Left ventricle myocardium inferior (tissue), 1 donor: Measurements from ENCODE around the gene MAP6. TPM values are rescaled to one million over a fixed set of nuclear protein-coding genes. Genes with fewer than 3 reads are reported as not detected.

Source experiments
- DNase-seq: peaks from one replicate; pipeline ENCODE4 v3.0.0-alpha.2; 2020
- H3K27ac ChIP-seq: fragments of 200-600 bp; replicated peaks from 2 replicates; pipeline ENCODE4 v1.8.0; 2021
- H3K27me3 ChIP-seq: fragments of 200-600 bp; 2 replicates; pipeline ENCODE4 v1.8.0; 2021; ENCODE audit warnings: low read depth
- H3K36me3 ChIP-seq: fragments of 200-600 bp; 2 replicates; pipeline ENCODE4 v1.8.0; 2021
- H3K4me1 ChIP-seq: fragments of 200-600 bp; 2 replicates; pipeline ENCODE4 v1.8.0; 2021
- H3K4me3 ChIP-seq: fragments of 200-600 bp; 2 replicates; pipeline ENCODE4 v1.8.0; 2021; ENCODE audit warnings: mild to moderate bottlenecking, moderate library complexity
- H3K9me3 ChIP-seq: fragments of 200-600 bp; replicated peaks from 2 replicates; pipeline ENCODE4 v1.8.0; 2021
- CTCF ChIP-seq: fragments of 200-600 bp; IDR thresholded peaks from 2 replicates; pipeline ENCODE4 v1.8.0; 2021; ENCODE audit warnings: antibody characterized with exemption, mild to moderate bottlenecking, borderline replicate concordance
- intact Hi-C: fragments of 100-400 bp; cut with micrococcal nuclease; formaldehyde crosslinking; loops from one replicate; pipeline ENCODE4 v1.11.0; 2022
- total RNA-seq: library from RNA; stranded (reverse); fragmentation: NEBNext Ultra II Directional; extraction: Animal tissue kit (Norgen Biotek cat#: 25700); gene quantifications from one replicate; pipeline ENCODE4 v1.2.1, GENCODE V29; 2021
- donor health status: DM: no; HTN: yes; CAD: no; lungs with severe emphysema.

MAP6 gene
- total RNA-seq, 1 donor from 2014 or later: 5.7 TPM

- H3K4me3 ChIP-seq: peak within 1 kb of the TSS; percentile 90
- H3K9me3 ChIP-seq: no peaks in the 10 kb centered on the region
- H3K4me1 ChIP-seq: peaks cover 100% of the 10 kb centered on the region
- DNase-seq: peak; percentile 89
- TF ChIP-seq CTCF: no peak
- peaks cover 29% of the 10 kb centered on the region for H3K36me3 ChIP-seq
- peak within 1 kb of the TSS; percentile 100 for H3K27ac ChIP-seq
- H3K27me3 ChIP-seq: no peaks in the 10 kb centered on the region
- intact Hi-C loops: no loop called here
Observed at GRCh38 chr11:75562048-75562835, 106.6 kb downstream of the MAP6 start, which contains the start of gene SERPINH1. Gene SERPINH1, plus strand, starts transcription at chr11:75562253. Its CDS starts 4,097 bp downstream, at chr11:75566350.

- Histone ChIP-seq H3K36me3 (peaks cover 22% of the 10 kb centered on the region), H3K4me3 (peak overlapping the region; percentile 90), H3K4me1 (peaks cover 100% of the 10 kb centered on the region), H3K27me3 (no peaks in the 10 kb centered on the region), H3K9me3 (no peaks in the 10 kb centered on the region), H3K27ac (peak overlapping the region; percentile 100)
- TF ChIP-seq CTCF: no peak
- DNase-seq: no peak
- intact Hi-C loops: no loop called here
Observed at GRCh38 chr11:75561426-75562047, 107.3 kb downstream of the MAP6 start.

DNA sequence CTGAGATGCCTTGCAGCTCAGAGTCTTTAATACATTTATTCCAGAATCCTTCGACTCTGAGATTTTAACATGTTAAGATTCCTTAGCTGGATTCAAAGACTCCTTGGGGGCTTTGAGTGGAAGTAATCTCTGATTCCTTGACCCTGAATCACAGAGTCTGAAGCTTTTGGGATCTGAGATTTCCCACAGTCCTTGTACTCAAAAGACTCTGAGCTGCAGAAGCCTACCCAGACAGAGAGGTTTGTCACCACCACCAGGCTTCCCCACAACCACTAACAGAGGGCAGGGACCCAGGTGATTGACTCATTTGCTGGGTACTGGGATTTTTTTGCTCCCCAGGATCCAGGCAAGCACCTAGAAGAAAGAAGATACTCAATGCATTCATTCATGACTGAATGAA, 108.2 kb downstream of the MAP6 start:
- H3K9me3 ChIP-seq: no peaks in the 10 kb centered on the region
- no peaks in the 10 kb centered on the region for H3K27me3 ChIP-seq
- peaks cover 92% of the 10 kb centered on the region for H3K4me1 ChIP-seq
- peaks cover 15% of the 10 kb centered on the region for H3K36me3 ChIP-seq
- TF ChIP-seq CTCF: no peak
- peak overlapping the region; percentile 100 for H3K27ac ChIP-seq
- intact Hi-C loops: no loop called here
- H3K4me3 ChIP-seq: no peak overlapping the region
- no peak for DNase-seq

DNA sequence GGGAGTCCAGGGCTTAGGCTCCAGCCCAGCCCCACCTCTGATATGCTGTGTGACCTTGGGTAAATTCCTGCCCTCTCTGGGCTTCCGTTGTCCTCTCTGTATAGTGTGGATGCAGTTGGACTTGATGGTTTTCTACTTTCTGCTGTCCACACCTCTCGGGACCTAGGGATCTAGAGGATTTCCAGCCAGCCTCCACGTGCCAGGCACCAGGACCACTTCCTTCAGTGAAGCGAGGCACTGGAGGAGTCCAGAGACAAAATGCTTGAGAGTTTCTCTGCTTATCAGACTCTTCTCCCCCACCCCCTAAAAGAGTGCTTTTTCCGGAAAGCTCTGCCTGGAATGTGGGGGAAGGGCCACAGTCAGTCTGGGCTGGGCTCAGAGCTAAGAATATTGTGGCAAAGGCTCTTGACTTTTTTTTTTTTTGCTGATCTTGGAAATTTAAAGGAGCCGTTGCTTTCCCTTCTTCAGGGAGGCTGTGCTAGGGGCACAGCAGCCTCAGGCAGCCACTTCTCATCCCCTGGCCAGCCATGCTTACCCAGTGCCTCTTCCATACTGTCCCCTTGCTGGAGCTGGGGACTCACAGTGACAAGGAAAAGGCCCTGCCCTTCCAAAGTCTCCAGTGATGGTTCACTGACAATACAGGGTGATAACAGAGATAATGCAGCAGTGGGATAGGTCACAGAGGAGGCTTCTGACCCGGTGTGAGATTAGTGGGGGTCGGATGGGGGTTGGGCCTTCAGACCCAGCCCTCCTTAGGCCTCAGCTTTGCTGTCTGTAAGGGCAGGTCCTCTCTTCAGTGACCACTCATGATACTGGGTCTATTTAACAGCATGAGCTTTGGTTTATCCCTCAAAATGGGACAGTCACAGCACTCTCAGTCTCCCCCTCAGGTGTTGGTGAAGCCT, 109.6 kb downstream of the MAP6 start:
- Histone ChIP-seq H3K4me3 (peak overlapping the region; percentile 41), H3K27me3 (no peaks in the 10 kb centered on the region), H3K36me3 (peaks cover 8% of the 10 kb centered on the region), H3K9me3 (no peaks in the 10 kb centered on the region), H3K4me1 (peaks cover 91% of the 10 kb centered on the region), H3K27ac (peak overlapping the region; percentile 100)
- no peak for DNase-seq
- no peak for TF ChIP-seq CTCF
- intact Hi-C loops: no loop called here
